NCI-H226 (cell line): ENCODE data around the gene ADSL.

ENCODE experiments used
- DNase-seq: peaks from one replicate; pipeline ENCODE4 v3.0.0-alpha.2; 2015

ADSL gene

GRCh38 chr22:40406063-40406890 is 60.0 kb downstream of the ADSL start:
- DNase-seq = no peak

GRCh38 chr22:40407021-40407761 is 60.9 kb downstream of the ADSL start:
- DNase-seq = no peak

- DNase-seq = no peak
Measured at GRCh38 chr22:40407831-40408717, 61.8 kb downstream of the ADSL start.

DNA sequence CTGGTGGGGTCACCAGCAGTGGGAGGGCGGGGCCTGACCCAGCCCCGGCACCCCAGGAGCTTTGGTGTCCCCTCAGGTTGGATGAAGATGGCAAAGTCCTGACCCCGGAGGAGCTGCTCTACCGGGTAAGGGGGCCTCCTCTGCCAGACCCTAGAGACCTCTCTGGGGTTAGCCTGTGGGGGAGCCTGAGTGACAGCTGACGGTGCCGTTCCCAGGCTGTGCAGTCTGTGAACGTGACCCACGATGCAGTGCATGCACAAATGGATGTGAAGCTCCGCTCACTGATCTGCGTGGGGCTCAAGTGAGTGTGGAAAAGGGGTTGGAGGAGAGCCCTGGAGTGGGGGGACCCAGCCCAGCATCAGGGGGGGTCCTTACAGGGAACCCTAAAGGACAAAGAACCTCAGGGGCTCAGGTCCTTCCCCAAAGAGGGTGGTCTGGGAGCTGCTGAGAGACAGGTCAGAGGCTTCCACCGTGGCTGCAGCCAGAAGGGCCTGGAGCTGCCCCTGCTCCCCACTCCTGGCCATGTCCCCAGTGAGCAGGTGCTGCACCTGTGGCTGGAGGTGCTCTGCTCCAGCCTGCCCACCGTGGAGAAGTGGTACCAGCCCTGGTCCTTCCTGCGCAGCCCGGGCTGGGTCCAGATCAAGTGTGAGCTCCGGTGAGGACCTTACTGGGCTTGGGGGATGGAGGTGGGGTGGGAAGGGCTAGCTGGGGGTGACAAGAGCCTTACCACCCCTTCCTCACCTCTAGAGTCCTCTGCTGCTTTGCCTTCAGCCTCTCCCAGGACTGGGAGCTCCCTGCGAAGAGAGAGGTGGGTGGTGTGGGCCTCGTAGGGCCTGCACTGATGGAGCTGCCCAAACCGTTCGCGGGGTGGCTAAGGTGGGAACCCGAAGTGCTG is 62.7 kb downstream of the ADSL start:
- no peak for DNase-seq

DNA sequence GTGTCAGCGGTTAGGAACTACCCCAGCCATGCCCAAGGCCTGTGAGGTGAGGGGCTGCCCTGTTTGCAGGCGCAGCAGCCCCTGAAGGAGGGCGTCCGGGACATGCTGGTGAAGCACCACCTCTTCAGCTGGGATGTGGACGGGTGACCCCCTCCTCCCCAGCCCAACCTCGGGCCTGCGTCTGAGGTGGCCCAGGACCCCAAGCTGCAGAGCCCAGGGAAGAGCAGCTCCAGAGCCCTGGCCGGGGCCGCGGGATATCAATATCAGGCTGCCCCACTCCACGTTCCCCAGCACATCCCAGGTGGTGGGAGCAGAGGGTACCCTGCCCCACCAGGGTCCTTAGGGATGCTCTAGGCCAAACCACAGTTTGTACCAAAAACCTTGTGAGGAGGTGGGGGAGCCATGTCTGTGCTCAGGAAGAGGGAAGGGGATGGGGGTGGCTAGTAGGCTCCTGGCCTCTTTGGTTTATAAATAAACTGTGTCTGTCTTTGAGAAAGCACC is 63.4 kb downstream of the ADSL start:
- DNase-seq = no peak

DNA sequence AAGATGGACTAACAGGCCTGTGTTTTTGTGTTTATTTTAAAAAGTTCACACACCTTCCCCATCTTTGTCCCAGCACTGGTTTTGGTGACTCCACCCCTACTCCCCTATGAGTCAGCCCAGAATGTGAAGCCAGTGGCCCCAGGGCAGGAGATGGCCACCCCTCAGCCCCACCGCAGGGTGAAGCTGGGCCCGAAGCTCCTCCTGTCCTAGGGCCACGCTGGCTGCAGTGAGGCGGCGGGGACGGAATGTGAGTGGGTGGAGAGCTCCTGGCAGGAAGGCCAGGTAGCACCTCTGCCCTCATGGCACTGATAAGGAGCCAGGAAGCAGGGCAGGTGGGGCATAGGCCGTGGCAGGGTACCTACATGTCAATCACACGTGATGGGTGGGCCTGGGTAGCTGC is 64.0 kb downstream of the ADSL start:
- no peak for DNase-seq

- DNase-seq = no peak
Measured at GRCh38 chr22:40410731-40411505, 64.6 kb downstream of the ADSL start.

DNA sequence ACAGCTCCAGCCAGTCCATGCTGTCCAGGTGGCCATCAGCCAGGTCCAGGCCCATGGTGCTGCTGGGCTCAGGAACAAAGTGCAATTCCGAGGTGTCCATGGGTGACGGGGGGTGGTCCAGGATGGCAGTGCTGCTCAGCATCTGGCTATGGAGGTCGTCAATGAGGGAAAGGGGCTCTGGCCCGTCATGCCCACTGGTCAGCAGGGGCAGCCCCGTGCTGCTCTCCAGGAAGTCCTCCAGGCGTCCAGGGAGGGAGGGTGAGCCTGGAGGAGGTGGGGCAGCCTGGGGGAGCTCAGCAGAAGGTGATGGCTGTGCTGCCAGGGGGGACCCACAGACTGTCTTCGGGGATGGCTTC is 65.2 kb downstream of the ADSL start:
- no peak for DNase-seq

- no peak for DNase-seq
Measured at GRCh38 chr22:40412441-40412840, 66.1 kb downstream of the ADSL start.

DNA sequence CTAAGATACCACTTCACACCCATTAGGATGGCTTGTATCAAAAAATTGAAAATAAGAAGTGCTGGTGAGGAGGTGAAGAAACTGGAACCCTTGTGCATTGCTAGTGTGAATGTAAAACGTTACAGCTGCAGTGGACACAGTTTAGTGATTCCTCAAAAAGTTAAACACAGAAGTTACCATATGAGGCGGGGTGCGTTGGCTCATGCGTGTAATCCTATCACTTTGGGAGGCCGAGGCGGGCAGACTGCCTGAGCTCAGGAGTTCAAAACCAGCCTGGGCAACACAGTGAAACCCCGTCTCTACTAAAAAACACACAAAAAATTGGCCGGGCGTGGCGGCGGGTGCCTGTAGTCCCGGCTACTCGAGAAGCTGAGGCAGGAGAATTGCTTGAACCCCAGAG is 67.6 kb downstream of the ADSL start:
- no peak for DNase-seq

- DNase-seq = no peak
Measured at GRCh38 chr22:40414311-40414710, 68.0 kb downstream of the ADSL start.

GRCh38 chr22:40414838-40415505 is 68.7 kb downstream of the ADSL start:
- DNase-seq = no peak

DNA sequence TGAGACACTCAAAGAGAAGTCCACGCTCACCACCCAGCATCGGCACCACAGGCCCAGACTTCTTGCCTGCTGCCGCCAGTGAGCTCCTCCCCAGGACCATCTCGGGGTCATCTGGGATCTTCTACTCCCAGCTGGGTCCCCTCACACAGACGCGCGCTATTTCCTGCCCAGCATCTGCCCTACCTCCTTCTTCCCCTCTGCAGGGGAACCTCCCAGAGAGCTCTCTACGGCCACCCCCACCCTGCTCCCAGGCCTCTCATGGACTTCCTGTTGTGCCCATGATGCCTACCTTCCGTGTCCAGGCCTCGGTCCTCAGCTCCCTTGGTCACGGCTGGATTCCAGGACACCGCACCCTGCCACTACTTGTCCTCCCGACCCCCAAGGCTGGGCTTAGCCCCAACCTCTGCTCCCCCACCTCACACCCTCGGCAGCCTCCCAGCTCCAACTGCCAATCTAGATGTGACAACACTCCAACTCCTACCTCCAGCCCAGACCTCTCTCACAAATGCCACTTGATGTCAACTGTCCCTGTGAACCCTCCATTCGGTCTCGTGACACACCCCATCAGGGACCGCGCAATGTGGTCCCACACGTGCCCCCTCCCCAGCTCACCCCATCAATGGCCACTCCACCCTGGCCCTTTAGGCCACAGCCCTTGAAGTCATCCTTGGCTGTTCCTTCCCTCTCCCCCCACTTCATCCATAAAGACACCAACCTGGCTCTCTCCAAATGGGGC is 69.4 kb downstream of the ADSL start:
- DNase-seq = no peak

- DNase-seq = no peak
Measured at GRCh38 chr22:40416267-40416570, 69.9 kb downstream of the ADSL start.

DNA sequence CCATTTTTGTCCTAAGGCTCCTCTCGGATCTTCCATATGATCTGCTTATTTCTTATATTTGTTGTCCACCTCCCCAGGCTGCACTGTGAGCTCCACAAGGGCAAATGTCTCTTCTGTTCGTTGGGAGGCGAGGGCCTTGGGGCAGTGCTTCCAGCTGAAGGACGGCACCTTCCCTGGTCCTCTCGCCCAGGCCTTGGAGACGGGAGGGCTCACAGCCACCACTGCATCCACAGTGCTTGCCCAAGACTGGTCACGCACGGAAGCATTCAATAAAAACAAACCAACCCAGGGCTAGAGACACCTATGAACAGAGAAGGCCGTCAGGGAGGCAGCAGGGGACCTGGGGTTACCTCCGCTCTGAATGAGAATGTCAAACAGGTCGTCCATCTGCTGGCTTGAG is 70.3 kb downstream of the ADSL start:
- DNase-seq = no peak

- no peak for DNase-seq
Measured at GRCh38 chr22:40417041-40417440, 70.7 kb downstream of the ADSL start.

DNA sequence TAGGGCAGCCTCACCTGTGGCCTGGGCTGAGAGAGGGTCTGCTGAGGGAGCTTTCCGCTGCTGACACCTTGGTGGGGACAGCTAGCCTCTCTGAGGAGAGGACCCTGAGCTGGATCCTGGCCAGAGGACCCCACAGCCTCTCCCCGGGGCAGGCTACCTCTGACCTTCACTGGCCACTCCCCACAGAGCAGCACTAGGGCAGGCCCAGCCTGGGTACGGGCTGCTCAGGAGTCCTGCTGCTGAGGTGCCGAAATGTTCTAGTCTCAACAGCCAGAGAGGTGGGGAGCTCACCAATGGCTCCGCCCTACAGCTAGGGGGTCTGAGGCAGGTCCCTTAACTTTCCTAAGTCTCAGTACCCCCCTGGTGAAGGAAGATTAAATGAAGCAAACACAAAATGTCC is 71.6 kb downstream of the ADSL start:
- DNase-seq = no peak

DNA sequence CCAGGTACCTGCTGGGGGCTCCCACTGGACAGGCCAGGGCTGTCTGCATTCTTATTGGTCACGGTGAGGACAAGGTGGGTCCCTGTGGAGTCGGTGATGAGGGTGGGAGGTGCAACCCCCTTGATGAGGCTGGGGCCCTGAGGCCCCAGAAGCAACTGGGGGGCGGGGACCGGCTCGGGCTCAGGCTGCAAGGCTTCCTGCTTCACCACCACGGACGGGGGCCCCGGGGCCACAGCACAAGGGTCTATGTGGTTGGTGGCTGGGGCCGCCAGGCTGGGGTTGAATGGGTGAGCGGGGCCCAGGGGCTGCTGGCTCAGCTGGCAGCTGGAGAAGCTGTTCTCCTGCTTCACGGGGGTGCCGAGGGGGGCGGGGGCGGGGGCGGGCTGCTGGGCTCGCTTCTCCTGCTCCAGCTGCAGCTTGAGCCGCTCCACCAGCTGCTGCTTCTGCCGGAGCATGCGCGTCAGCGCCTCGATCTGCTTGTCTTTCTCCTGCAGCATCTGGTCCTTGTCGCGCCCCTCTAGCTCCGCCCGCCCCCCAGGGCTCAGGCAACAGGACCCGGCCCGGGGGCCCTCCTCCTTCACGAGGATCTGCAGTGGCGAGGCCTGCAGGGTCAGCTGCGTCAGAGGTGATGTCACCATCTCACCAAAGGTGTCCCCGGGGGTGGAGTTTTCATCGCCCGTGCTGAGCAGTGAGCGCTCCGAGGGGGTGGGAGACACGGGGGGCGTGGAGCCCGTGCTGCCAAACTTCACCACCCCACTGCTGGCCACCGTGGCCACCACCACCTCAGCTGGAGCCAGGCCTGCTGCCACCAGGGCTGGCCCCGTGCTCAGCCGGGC is 72.3 kb downstream of the ADSL start:
- no peak for DNase-seq

GRCh38 chr22:40419718-40420117 is 73.4 kb downstream of the ADSL start:
- no peak for DNase-seq
